ENCODE measurements around the gene PITPNM2. TPM values are rescaled to one million over a fixed set of nuclear protein-coding genes. Genes with fewer than 3 reads are reported as not detected.

The PITPNM2 gene
- total RNA-seq, 2 donors from 2014 or later, result 2.4 to 15.7 TPM

- H3K9me3 ChIP-seq, result no peaks in the 10 kb centered on the region
- DNase-seq (ENCODE audit: low spot score), result no peak
- H3K4me1 ChIP-seq (replicated peaks), result no peaks in the 10 kb centered on the region
- H3K27ac ChIP-seq, result no peak overlapping the region
- H3K36me3 ChIP-seq, result no peaks in the 10 kb centered on the region
- no peak overlapping the region for H3K4me3 ChIP-seq
- H3K27me3 ChIP-seq (replicated peaks; ENCODE audit: insufficient read depth), result no peaks in the 10 kb centered on the region
- TF ChIP-seq POLR2A (IDR thresholded peaks at IDR 0.05) (no peak), POLR2AphosphoS5 (IDR thresholded peaks at IDR 0.05) (no peak)
- TF ChIP-seq, protein P1, sequence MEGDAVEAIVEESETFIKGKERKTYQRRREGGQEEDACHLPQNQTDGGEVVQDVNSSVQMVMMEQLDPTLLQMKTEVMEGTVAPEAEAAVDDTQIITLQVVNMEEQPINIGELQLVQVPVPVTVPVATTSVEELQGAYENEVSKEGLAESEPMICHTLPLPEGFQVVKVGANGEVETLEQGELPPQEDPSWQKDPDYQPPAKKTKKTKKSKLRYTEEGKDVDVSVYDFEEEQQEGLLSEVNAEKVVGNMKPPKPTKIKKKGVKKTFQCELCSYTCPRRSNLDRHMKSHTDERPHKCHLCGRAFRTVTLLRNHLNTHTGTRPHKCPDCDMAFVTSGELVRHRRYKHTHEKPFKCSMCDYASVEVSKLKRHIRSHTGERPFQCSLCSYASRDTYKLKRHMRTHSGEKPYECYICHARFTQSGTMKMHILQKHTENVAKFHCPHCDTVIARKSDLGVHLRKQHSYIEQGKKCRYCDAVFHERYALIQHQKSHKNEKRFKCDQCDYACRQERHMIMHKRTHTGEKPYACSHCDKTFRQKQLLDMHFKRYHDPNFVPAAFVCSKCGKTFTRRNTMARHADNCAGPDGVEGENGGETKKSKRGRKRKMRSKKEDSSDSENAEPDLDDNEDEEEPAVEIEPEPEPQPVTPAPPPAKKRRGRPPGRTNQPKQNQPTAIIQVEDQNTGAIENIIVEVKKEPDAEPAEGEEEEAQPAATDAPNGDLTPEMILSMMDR (IDR thresholded peaks at IDR 0.05), result no peak
- intact Hi-C loops (cut with DNase I), result no loop called here
- 67% methylated on average over 8 of the region's 8 CpGs for WGBS
Observed at GRCh38 chr12:123118497-123118896, 32.4 kb downstream of the PITPNM2 start.

DNA sequence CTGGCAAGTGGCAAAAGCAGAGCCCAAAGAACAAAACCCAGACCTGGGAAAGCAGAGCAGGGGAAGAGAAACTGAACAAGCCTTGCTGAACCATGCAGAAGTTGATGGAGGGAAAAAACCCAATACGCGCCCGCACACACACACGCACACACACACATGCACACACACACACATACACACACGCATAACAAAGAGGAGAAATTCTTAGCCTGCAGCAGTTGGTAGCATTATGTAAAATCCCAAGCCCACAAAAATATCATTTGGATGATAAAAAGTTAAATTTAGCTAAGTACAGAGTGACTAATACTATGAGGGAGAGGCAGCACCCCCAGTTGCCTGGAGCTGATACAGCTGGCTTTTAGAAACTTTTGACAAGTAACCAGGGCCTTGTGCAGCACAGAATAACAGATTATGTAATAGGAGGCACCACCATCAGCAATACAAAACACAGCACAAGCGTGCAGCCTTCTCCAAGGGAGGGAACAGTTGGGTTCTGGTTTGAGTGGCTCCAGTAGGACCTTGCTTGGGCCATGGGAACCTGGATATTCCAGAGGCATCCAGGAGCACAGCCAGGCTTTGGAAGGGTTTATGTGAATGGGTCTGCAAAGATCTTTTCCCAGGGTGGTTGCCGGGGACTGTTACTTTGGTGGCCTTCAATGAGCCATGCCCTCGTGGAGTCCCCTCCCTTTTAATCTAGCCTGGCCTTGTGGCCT is 35.3 kb downstream of the PITPNM2 start:
- peak overlapping the region; percentile 33 to 37 for H3K27ac ChIP-seq
- 52% methylated on average over 8 of the region's 8 CpGs for WGBS
- intact Hi-C loops (cut with DNase I), result no loop called here
- TF ChIP-seq POLR2AphosphoS5 (IDR thresholded peaks at IDR 0.05), result peak; percentile 71
- no peak for TF ChIP-seq POLR2A (IDR thresholded peaks at IDR 0.05)
- H3K9me3 ChIP-seq, result no peaks in the 10 kb centered on the region
- H3K4me3 ChIP-seq, result no peak overlapping the region
- H3K36me3 ChIP-seq, result no peaks in the 10 kb centered on the region
- no peaks in the 10 kb centered on the region for H3K27me3 ChIP-seq (replicated peaks; ENCODE audit: insufficient read depth)
- DNase-seq (ENCODE audit: low spot score), result no peak
- H3K4me1 ChIP-seq (replicated peaks), result no peaks in the 10 kb centered on the region

DNA sequence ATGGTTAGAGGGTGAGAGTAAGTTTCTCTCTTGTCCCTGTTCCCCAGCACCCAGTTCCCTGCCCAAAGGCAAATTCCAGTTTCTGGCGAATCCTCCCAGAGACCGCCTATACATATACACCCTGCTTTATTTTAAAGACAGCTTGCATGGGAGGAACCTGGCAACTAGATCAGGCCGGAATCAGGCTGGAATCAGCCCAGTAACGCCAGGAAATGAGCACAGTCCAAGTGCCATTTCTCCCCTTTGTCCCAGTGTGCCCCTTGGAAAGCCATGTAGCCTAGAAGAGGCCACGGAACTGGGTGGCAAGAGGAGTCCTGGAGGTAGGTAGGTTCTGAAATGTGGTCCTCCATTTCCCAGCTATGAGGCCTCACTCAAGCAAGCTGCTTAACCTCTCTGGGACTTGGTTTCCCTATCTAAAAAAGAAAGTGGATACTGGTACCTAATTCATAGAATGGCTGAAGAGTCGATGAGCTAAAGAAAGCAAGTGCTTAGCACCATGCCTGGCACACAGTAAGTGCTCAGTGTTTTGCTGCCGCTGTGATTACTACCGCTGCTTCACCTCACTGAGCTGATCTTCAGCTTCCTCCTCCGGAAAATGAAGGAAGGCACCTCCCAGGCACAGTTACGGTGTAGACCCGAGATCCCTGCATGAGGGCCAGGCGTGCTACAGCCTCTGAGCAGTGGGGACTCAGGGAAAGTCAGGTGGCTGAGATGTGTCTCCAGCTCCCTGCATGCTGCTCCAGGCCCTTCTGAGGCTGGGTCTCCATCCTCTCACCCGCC is 36.4 kb downstream of the PITPNM2 start:
- Histone ChIP-seq H3K27ac (peak overlapping the region; percentile 31 to 37), H3K4me3 (no peak overlapping the region), H3K36me3 (no peaks in the 10 kb centered on the region), H3K27me3 (replicated peaks; ENCODE audit: insufficient read depth) (no peaks in the 10 kb centered on the region), H3K9me3 (no peaks in the 10 kb centered on the region), H3K4me1 (replicated peaks) (no peaks in the 10 kb centered on the region)
- TF ChIP-seq, protein P1 (IDR thresholded peaks at IDR 0.05), result no peak
- TF ChIP-seq POLR2AphosphoS5 (IDR thresholded peaks at IDR 0.05) (no peak), POLR2A (IDR thresholded peaks at IDR 0.05) (no peak)
- intact Hi-C loops (cut with DNase I), result no loop called here
- DNase-seq (ENCODE audit: low spot score), result no peak
- 80% methylated on average over 13 of the region's 13 CpGs for WGBS

- Histone ChIP-seq H3K9me3 (no peaks in the 10 kb centered on the region), H3K27ac (no peak overlapping the region), H3K4me3 (no peak overlapping the region), H3K27me3 (replicated peaks; ENCODE audit: insufficient read depth) (no peaks in the 10 kb centered on the region), H3K4me1 (replicated peaks) (no peaks in the 10 kb centered on the region), H3K36me3 (no peaks in the 10 kb centered on the region)
- TF ChIP-seq POLR2A (IDR thresholded peaks at IDR 0.05) (no peak), POLR2AphosphoS5 (IDR thresholded peaks at IDR 0.05) (no peak)
- TF ChIP-seq, protein P1 (IDR thresholded peaks at IDR 0.05), result no peak
- DNase-seq (ENCODE audit: low spot score), result no peak
- intact Hi-C loops (cut with DNase I), result no loop called here
- WGBS, result 40% methylated on average over 8 of the region's 8 CpGs
Observed at GRCh38 chr12:123113026-123113425, 37.9 kb downstream of the PITPNM2 start.

DNA sequence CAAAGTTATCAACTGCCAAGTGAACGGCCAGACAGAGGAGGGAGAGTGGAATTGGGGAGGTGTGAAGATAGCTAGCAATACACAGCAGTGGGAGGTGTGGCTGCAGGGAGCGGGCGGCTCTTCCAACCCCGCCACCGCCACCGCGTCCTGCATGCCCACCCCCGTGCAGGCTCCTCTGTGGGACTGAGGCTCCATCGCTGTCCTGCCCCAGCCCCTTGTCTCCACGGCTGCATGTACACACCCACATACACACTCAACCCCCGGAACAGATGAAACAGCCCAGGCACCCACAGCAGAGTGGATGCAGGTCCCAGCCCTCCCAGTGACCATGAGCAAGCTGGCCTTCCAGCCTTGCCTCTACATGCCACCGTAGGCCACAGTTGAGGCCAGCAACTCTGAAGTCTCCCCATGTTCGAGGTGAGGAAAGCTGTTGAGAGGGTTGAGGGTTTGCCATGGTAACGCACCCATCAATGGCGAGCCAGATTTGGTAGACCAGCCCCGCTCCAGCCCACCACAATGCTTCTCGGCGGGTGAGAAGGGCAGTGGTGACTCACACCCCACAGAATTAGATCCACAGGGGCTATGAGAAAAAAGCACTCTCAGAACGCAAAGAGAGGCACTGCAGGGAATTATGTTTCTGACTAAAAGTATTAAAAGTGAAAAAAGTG is 39.3 kb downstream of the PITPNM2 start:
- intact Hi-C loops (cut with DNase I), result no loop called here
- no peak for DNase-seq (ENCODE audit: low spot score)
- Histone ChIP-seq H3K4me3 (no peak overlapping the region), H3K36me3 (no peaks in the 10 kb centered on the region), H3K9me3 (no peaks in the 10 kb centered on the region), H3K27ac (no peak overlapping the region), H3K27me3 (replicated peaks; ENCODE audit: insufficient read depth) (no peaks in the 10 kb centered on the region), H3K4me1 (replicated peaks) (no peaks in the 10 kb centered on the region)
- TF ChIP-seq POLR2AphosphoS5 (IDR thresholded peaks at IDR 0.05) (no peak), POLR2A (IDR thresholded peaks at IDR 0.05) (no peak)
- TF ChIP-seq, protein P1 (IDR thresholded peaks at IDR 0.05), result no peak
- 90% methylated on average over 19 of the region's 19 CpGs for WGBS
